HepG2 (cell line): ENCODE results near the gene RNF25. TPM values are rescaled to one million over a fixed set of nuclear protein-coding genes. Genes with fewer than 3 reads are reported as not detected.

Source experiments
- ARNT2 ChIP-seq: sonication (generic); formaldehyde crosslinking; IDR thresholded peaks from 2 replicates; pipeline ENCODE4 v1.8.0; 2022; ENCODE audit warnings: mild to moderate bottlenecking, low read depth, missing genetic modification reagents, moderate library complexity
- ATF1 ChIP-seq: IDR thresholded peaks from 2 replicates; pipeline ENCODE4 v1.6.1; 2016; ENCODE audit warnings: mild to moderate bottlenecking, control low read depth
- CBFB ChIP-seq: sonication (generic); formaldehyde crosslinking; IDR thresholded peaks from 2 replicates; pipeline ENCODE4 v1.4.0; 2020; ENCODE audit warnings: missing genetic modification reagents
- IRF9 ChIP-seq: sonication (generic); formaldehyde crosslinking; IDR thresholded peaks from 2 replicates; pipeline ENCODE4 v1.8.0; 2022; ENCODE audit warnings: missing genetic modification reagents, mild to moderate bottlenecking, borderline replicate concordance
- KMT2B ChIP-seq: IDR thresholded peaks from 2 replicates; pipeline ENCODE4 v1.6.1; 2016; ENCODE audit warnings: missing genetic modification reagents, missing compliant biosample characterization
- LCORL ChIP-seq, 2 experiments: fragments of 450-650 bp in 1 of 2; sonication (generic) in 1 of 2; formaldehyde crosslinking in 1 of 2; IDR thresholded peaks; 2 replicates each; pipeline versions ENCODE4 v1.5.0 to v1.6.1; 2017 to 2020; ENCODE audit warnings: antibody characterized with exemption in 1 of 2, missing genetic modification reagents in 1 of 2
- NCOA5 ChIP-seq: sonication (generic); formaldehyde crosslinking; IDR thresholded peaks from 2 replicates; pipeline ENCODE4 v1.4.0; 2020; ENCODE audit warnings: missing genetic modification reagents
- PAXIP1 ChIP-seq: sonication (generic); formaldehyde crosslinking; conservative IDR thresholded peaks from 2 replicates; pipeline ENCODE4 v1.4.0; 2020; ENCODE audit warnings: mild to moderate bottlenecking, missing genetic modification reagents, moderate library complexity
- PBX3 ChIP-seq: sonication (generic); formaldehyde crosslinking; IDR thresholded peaks from 2 replicates; pipeline ENCODE4 v1.8.1; 2023; ENCODE audit warnings: missing genetic modification reagents, inconsistent platforms, borderline replicate concordance
- RXRB ChIP-seq: IDR thresholded peaks from 2 replicates; pipeline ENCODE4 v1.6.1; 2016; ENCODE audit warnings: borderline replicate concordance, missing genetic modification reagents, missing compliant biosample characterization
- SSRP1 ChIP-seq: IDR thresholded peaks from 2 replicates; pipeline ENCODE4 v1.6.1; 2016; ENCODE audit warnings: control low read depth
- TRIM22 ChIP-seq: fragments of 450-650 bp; IDR thresholded peaks from 2 replicates; pipeline ENCODE4 v1.6.1; 2017
- ZNF18 ChIP-seq: sonication (generic); formaldehyde crosslinking; IDR thresholded peaks from 2 replicates; pipeline ENCODE4 v1.8.0; 2022; ENCODE audit warnings: mild to moderate bottlenecking, missing genetic modification reagents; ENCODE audit not compliant: insufficient replicate concordance
- ZNF205 ChIP-seq: IDR thresholded peaks from 2 replicates; pipeline ENCODE4 v1.6.1; 2018; ENCODE audit warnings: missing biosample characterization, missing genetic modification reagents
- ZNF639 ChIP-seq: conservative IDR thresholded peaks from 2 replicates; pipeline ENCODE4 v1.6.1; 2018; ENCODE audit warnings: missing genetic modification reagents
- ZNF800 ChIP-seq: sonication (generic); formaldehyde crosslinking; IDR thresholded peaks from 2 replicates; pipeline ENCODE4 v1.4.0; 2020; ENCODE audit warnings: missing genetic modification reagents
- polyA plus RNA-seq, 8 experiments: library from polyadenylated mRNA; depleted of rRNA in 3 of 8; stranded (reverse) in 7 of 8; unstranded in 1 of 8; fragments of >200 nt; fragmentation: Illumina TruSeq in 4 of 8; extraction: Trizol in 4 of 8; gene quantifications; 2 replicates each; pipeline versions ENCODE4 v1.2.1 to v1.2.3, GENCODE V29; 2011 to 2016; ENCODE audit warnings: low read depth in 4 of 8, missing spikeins in 1 of 8, mixed read lengths in 1 of 8; ENCODE audit not compliant: insufficient read depth in 1 of 8
- total RNA-seq, 5 experiments: library from RNA; depleted of rRNA; stranded (reverse); fragments of >200 nt; fragmentation: Illumina TruSeq; extraction: Trizol; gene quantifications; 2 replicates each; pipeline ENCODE4 v1.2.3, GENCODE V29; 2016; ENCODE audit warnings: low read depth in 1 of 5

RNF25 gene
- total and polyA plus RNA-seq, 2 of the 13 experiments (the other 11 are each of a cell fraction or from before 2014, with no cell fraction given): 37.0 to 87.6 TPM

GRCh38 chr2:218659258-218659987 lies 12.4 kb downstream of the RNF25 start, which contains the start of the genes BCS1L and ZNF142 (continued):
- TF ChIP-seq NCOA5 (CRISPR knock-in tag) (no peak), ZNF18 (CRISPR knock-in tag) (peak; percentile 86), SSRP1 (CRISPR knock-in tag) (no peak), ZNF639 (CRISPR knock-in tag) (no peak), IRF9 (CRISPR knock-in tag) (peak; percentile 90; the same call in 1 of the 2 replicates), ATF1 (CRISPR knock-in tag) (peak; percentile 59; the same call in 1 of the 2 replicates), ZNF205 (peak; percentile 5; the same call in 1 of the 2 replicates), ZNF800 (CRISPR knock-in tag) (no peak), PBX3 (CRISPR knock-in tag) (no peak), ARNT2 (CRISPR knock-in tag) (peak; percentile 36; the same call in 1 of the 2 replicates), CBFB (CRISPR knock-in tag) (0 out of 2 replicates have a peak, but pooled peaks have one; percentile 38), RXRB (peak; percentile 56), LCORL (IDR thresholded peaks at IDR 0.05) (no peak), LCORL (CRISPR knock-in tag; IDR thresholded peaks at IDR 0.05) (peak; percentile 85), TRIM22 (no peak), PAXIP1 (CRISPR knock-in tag) (peak; percentile 68), KMT2B (CRISPR knock-in tag) (peak; percentile 89)
